Activated T-helper 1 cell treated with anti-CD3 and anti-CD28 coated beads, Interleukin-2, amount 50 U/mL, for 16 hours (primary cell): ENCODE data around the gene CXADR.

Experiments used
- DNase-seq, 2 donors: peaks; one replicate each; pipeline ENCODE4 v3.0.0-alpha.2; 2020; ENCODE audit warnings: low read depth in 1 of 2, low spot score in 1 of 2

The CXADR gene

DNA sequence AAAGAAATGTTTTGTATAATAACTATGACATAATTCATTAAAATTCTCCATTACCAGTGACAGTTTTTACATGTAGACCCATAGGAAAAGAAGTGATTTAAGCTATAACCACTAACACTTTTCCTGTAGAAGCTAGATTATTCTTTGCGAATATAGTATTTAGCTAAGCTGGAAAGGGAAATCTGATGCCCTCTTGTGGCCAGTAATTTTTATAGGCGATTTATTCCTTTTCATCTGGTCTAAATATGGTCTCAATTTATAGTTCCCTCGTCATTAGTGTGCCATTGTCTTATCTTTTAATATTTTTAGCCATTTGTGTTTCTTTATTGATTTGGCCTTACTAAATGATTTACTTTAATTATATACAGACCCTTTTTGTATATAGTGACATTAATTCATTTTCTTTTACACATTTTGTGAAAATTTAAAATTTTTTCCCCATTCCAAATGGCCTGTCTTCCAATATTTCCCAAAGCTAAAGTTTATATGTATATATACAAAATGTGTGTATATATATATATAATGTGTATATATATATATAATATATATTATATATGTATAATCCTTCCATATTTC lies 73.1 kb downstream of the CXADR start:
- DNase-seq = no peak

DNA sequence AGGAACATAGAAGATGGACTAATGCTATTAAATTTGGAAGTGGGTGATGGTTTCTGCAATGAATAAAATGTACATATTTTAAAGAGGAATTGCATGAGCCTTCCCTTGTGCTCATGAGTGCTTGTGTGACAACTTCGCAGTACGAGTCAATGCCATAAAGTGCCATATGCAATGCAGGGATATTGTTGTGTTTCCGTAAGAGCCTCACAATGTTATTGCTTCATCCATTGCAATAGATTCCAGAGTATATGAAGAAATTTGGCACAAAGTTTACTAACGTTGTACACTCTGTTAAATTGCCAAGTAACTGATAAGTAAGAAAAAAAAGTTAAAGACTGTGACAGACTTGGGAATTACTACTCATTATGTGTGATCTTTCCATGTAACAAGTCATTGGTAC lies 77.6 kb downstream of the CXADR start:
- no peak for DNase-seq

GRCh38 chr21:17597680-17598079 lies 84.8 kb downstream of the CXADR start:
- no peak for DNase-seq

DNA sequence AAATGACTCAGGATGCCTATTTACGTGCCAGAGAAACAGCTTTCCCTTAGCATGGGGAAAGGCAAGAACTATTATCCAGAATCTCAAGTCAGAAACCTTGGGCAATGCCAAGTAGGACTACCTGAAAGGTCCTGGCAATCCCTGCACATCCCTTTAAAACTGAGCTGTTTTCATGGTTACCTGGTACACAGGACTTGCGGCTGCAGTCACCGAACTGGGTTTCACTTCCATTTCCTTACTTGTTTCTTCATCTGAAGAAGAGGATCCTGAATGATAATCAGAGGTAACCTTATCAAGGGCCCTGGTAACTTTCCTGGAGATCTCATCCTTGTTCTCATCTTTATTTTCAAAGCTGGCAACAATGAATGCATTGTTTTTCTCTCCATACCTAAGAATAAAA lies 85.6 kb downstream of the CXADR start:
- no peak for DNase-seq

- DNase-seq = no peak
Measured at GRCh38 chr21:17602874-17603273, 90.0 kb downstream of the CXADR start.

DNA sequence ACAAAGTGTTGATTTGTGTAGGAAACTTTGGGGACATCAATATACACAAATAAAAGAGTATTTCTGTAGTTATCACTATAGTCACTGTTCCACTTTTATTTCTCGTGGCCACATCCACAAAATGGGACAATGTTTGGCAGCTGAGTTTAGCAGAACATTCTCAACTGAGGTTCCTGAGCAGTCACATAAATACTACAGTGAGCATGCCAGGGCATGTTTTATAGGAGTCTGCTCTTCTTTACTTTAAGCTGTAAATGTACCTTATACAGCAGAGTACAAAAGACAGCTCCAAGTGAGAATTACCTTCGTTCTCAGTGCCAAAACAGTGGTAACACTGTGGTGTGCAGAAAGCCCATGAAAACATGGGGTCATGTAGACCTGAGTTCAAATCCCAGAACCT lies 94.8 kb downstream of the CXADR start:
- no peak for DNase-seq

DNA sequence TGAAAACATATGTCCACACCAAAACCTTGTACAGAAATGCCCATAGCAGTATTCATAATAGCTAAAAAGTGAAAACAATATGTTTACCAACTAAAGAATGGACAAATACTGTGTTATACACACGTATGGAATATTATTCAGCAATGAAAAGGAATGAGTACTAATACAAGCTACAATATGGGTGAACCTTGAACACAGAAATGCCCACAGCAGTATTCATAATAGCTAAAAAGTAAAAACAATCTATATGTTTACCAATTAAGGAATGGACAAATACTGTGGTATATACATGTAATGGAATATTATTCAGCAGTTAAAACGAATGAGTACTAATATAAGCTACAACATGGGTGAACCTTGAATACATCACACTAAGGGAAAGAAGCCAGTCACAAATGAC lies 96.8 kb downstream of the CXADR start:
- DNase-seq = no peak

GRCh38 chr21:17610911-17611310 lies 98.1 kb downstream of the CXADR start:
- no peak for DNase-seq

DNA sequence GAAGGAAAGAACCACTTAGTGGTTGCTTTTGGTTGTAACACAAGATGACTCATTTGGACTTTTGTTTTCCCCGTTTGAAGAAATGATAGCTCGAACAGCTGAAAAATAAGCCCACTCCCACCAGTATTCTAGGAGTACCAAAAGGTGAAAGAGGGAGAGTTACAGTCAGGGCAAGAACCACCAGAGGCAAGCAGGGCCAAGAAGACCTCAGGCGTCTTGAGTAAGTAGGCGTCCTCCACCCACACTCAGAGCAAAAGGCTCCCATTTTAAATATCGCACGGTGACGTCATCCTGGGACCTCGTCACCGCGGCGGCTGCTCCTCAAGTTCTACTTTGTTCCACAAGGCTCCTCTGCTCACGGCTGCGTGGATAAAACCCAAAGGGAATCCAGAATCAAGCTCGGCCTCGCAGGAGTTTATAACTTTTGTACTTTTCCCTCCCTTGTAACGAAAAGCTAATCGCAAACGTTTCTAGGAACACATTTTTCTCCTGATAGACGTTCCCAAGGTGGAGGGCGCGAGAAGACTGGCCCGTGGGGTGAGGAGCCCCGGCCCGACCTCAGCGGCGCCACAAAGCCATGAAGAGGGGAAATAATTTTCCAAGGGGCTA lies 98.7 kb downstream of the CXADR start:
- DNase-seq = peak; percentile 33 to 67

DNA sequence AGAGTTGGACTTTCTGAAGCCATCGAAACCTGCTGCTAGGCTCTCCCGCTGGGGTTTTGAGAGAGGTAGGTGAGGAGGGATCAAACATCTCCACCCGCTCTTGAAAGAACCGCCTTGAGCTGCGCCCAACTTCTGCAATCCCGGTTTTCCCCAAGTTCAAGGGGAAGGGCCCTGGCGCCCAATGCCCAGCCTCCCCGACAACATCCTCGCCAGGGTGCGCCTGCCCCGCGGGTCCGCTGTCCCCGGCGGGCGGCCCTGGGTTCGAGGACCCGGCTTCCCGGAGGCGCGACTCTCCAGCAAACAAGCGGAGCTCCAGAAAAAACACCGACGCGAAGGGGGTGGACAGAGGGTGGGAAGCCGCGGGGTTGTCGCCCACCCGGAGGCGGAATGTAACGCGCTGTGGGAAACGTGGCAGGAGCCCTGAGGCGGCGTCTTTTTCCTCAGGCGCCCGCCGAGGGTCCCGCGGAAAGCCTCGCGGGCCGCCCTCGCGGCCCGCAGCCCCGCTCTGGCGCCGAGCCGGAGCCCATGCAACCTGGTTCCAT lies 99.3 kb downstream of the CXADR start:
- DNase-seq = peak; percentile 1 to 4

- peak; percentile 49 to 74 for DNase-seq
Measured at GRCh38 chr21:17612565-17613241, 99.9 kb downstream of the CXADR start, which contains the start of gene BTG3. Gene BTG3 (minus strand): TSS chr21:17612901. CDS start chr21:17609144, 3,757 bp downstream.

GRCh38 chr21:17613242-17613676 lies 100.4 kb downstream of the CXADR start:
- DNase-seq = peak in 1 of 2 donors; percentile 4

DNA sequence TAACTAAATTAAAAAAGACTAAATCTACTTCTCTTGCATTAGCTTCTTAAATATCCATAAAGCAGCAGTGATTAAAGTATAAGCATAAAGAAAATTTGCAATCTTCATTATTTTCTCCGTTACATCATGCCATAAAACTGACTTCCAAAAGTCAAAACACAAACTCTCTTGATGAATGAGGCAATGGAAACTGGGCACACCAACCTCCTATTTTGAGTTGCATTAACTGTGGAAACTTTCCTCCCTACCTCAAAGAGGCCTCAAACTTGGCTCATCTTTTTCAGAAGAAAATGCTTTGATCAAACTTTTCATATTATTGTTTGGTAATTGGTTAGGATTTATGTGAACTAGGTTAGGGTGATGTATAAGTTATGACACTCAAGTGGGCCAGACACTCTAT lies 104.0 kb downstream of the CXADR start:
- DNase-seq = no peak

- DNase-seq = no peak
Measured at GRCh38 chr21:17622018-17622417, 109.2 kb downstream of the CXADR start.

DNA sequence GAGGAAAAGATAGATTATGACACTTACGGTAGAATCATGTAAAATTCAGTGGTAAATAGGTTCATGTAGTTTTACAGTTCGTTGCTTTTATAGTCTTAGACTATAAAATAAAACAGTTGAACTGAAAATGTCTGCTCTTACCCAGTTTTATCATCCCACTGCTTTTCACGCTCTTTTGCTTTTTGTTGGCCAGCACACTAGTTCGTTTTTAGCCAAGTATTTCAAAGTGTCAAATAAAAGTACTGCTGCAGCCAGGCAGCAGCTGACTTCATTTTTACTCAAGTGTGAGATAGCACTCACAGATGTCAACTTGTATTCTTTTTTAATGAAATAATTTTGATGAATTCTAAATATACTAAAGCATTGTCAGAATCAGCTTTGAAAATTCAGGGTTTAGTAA lies 118.4 kb downstream of the CXADR start:
- no peak for DNase-seq

- no peak for DNase-seq
Measured at GRCh38 chr21:17636711-17637110, 123.9 kb downstream of the CXADR start.

DNA sequence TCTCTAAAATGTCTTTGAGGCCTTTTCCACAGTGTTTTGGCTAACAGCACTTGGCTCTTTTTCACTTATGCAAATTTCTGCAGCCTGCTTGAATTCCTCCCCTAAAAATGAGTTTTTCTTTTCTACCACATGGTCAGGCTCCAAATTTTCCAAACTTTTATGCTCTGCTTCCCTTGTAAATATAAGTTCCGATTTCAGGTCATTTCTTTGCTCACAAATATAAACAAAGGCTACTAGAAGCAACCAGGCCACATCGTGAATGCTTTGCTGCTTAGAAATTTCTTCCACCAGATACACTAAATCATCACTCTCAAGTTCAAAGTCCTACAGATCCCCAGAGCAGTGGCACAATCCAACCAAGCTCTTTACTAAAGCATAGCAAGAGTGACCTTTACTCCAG lies 128.0 kb downstream of the CXADR start:
- DNase-seq = no peak
